HG03097 (cell line): ENCODE data around the gene MACROD2.
"Not testable (repeated sequence)": the region's sequence is repeated elsewhere in the genome, so short reads cannot be mapped to it uniquely, and the experiment has no call there.

Experiments
- ATAC-seq: cut with Tn5 transposase; IDR thresholded peaks from one replicate; pipeline ENCODE4 v1.9.1; 2021; ENCODE audit not compliant: unreplicated experiment, low FRiP score

The MACROD2 gene

DNA sequence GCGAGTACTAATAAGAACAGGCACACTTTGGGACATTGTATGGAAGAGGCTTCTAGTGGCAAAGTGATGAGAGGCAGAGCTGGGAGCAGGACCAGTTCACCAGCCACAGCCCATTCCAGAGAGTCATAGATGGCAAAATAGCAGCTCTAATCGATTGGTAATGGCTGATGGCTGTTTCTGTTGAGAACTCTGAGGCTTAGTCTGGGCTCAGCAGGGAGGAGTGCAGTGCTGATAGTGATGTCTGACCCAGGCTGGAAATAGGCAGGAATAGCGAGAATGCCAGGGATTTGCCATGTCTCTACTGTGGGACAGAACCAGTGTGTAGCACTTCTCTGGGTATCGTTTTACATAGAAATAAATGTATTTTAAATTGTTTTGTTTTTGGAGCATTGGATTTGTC is 962.1 kb downstream of the MACROD2 start:
- ATAC-seq = no peak

DNA sequence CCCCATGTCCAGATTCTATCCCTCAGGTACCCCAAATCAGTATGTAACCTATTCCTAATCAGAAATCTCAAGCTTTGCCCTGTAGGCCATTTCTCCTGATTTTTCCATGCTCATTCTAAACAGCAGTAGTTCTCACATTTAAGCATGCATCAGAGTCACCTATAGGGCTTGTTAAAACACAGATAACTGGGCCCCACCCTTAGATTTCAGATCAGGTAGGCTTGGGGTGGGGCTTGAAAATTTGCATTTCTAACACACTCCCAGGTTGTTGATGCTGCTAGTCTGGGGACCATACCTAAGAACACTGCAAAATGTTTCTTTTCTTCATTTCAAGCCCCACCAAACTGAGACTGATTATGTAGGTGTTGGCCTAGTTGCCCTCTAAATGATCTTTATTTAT is 963.3 kb downstream of the MACROD2 start:
- no peak for ATAC-seq

DNA sequence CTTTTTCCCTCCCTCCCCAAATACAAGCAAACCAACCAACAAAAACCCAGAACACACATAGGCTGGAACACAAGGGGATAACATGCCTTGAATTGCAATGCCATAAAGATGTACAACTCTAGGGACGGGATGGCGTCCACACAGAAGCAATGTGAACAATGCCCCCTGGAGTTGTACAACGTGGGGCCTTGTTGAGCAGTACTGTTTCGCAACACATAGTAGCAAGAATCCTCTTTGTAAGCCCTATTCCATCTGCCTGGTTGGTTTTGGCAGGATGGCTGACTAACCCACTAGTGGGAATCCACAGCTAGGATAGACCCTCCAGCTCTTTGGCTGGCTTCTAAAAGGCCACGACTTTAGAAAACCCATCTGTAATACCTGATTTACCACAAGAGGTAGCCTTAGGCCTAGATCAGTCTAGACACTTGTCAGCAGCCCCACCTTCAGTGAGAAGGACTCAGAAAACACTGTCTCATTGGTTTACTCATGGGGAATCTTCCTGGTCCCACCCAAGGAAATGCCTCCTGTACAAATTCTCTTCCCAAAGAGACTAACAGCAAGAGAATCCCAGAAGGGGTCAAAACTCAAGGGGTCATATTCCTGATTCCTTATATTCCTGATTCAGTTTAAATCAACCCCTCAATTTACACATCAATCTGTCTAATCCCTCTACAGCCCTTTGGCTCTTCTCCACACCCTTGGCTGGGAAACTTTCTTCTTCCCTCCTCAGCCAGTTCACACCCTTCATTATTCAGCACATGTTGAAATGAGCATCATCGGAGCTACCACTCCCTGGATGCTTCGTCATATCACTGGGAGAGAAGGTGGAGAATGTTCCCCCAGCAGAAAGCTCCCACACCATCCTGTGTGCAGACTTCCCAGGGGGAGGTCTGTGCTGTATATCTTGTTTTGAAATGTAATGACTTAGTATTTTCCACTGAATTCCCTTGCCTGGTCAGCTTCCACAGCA is 964.5 kb downstream of the MACROD2 start:
- ATAC-seq = no peak

DNA sequence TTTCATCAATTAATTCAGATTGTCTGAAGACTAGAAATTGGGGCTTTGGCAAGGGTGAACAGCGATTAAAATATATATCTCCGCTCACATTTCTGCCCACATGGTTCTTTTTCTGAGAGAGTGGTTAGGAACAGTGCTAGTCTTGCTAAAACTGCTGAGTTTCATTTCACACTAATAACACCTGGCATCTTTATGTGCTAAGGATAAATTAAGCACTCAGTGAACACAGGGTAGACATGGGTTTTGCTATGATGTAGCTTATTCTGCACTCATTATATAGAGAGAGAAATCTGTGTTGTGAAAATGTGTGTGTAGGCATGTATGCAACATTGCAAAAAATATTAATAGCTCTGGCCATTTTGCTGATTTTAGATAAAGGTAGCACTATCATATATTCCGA is 965.5 kb downstream of the MACROD2 start:
- no peak for ATAC-seq

DNA sequence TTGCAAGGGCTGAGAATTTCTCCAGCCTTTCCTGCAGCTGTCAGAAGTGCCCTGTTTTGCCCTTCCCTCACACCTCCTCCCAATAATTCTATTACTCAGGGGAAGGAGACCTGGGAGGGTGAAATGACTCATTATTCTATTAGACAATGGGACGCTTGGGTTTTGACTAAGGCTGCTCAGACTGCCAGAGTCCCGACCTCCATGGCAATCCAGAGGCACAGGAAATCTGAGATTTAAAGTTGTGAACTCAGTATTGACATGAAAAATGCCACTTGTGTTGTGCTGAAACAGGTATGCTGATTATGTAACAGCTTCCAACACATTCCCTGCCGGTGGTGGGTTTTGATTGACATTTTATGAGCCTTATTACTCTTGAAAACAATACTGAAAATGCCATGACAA is 967.9 kb downstream of the MACROD2 start:
- ATAC-seq = no peak

DNA sequence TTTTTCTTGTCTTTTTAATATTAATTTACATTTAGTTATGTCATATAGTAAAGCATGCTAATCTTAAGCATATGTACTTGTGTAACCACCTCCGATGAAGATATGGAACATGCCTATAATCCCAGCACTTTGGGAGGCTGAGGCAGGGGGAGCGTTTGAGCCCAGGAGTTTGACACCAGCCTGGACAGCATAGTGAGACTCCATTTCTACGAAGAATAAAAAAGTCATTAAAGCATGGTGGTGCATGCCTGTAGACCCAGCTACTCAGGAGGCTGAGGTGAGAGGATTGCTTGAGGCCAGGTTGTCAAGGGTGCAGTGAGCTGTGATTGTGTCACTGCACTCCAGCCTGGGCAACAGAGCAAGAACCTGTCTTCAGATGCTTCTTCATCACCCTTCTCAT is 970.9 kb downstream of the MACROD2 start:
- no peak for ATAC-seq

DNA sequence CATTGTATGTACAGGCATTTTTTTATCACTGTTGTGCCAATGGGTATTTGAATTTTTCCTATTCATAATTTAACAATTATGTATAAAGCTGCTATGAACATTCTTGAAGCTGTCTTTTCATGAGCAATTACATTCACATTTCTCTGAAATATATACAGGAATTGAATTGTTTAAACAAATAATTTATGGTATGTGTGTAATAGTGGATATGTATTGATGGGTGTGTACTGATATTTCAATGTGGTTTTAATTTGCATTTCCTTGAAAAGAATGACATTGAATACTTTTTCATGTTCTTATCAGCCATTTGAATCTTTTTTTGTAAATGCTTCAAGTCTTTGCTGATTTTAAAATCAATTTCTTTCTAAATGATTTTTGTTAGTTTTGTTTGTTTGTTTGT is 971.5 kb downstream of the MACROD2 start:
- no peak for ATAC-seq

DNA sequence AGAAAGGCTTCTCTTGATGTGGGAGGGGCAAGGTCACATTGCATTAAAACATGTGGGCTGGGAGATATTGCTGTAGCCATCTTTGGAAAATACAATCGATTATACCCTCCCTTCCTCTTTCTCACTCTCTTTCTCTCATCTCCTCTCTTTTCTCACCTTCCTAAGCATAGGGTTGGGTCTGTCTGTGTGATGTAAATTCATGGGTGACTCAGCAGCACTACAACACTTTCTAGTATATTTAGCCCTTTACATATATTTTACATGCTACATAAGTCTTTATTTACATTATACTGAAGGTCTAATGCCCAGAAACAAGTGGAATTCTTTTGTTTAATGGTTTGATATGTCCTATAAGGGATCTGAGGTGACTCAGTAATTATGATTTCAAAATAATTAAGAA is 976.9 kb downstream of the MACROD2 start:
- ATAC-seq = no peak

DNA sequence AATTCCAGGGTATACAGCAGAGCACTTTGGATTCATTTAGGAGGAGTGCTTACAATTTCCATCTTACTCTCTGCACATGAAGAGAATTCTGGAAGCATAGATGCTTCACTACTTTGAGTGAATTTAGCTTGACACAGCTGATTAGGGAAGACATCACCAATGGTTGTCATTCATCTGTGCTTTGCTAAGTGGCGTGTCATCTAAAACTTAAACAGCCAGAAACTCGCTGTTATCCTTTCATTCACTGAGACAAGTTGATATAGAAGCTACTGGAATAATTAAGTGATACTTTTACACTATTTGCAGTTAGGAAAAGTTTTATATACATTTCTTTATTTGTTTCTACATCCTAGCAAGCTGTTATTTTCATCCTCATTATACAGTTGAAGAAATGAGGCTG is 977.4 kb downstream of the MACROD2 start:
- ATAC-seq = no peak

DNA sequence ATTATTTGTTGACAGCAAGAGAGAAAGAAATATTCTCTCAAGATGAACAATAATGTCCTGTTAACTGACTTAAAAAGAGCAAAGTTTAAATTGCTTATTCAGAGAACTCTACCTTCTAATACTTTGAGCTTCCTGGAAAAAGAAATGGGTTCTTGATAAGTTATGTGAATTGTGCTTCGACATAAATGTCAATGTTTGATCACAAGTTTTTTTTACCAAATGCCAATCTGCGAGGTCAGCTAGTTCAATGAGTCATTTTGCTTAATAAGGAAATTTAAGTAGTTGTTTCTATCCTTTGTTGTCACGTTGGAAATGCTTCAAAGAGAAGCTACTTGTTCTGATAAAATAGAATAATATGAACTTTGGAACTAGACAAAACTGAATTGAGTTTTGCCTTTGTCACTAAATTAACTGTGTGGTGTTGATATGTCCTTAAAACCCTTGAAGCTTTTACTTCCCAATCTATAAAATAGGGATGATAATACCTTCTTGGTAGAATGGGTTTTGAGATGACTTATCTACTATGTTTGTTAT is 984.2 kb downstream of the MACROD2 start:
- no peak for ATAC-seq

DNA sequence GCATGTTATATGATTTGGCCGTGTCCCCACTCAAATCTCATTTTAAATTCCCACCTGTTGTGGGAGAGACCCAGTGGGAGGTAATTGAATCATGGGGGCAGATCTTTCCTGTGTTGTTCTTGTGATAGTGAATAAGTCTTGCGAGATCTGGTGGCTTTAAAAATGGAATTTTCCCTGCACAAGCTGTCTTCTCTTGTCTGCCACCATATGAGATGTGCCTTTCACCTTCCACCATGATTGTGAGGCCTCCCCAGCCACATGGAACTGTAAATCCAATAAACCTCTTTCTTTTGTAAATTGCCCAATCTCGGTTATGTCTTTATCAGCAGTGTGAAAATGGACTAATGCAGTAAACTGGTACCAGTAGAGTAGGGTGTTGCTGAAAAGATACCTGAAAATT is 986.2 kb downstream of the MACROD2 start:
- not testable (repeated sequence) for ATAC-seq

DNA sequence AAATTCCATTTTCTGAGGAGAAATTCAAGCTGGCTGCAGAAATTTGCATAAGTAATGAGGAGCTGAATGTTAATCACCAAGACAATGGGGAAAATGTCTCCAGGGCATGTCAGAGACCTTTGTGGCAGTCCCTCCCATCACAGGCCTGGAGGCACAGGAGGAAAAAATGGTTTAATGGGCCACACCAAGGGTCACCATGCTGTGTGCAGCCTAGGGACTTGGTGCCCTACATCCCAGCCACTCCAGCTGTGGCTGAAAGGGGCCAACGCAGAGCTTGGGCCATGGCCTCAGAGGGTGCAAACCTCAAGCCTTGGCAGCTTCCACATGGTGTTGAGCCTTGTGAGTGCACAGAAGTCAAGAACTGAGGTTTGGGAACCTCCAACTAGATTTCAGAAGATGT is 987.0 kb downstream of the MACROD2 start:
- ATAC-seq = not testable (repeated sequence)

DNA sequence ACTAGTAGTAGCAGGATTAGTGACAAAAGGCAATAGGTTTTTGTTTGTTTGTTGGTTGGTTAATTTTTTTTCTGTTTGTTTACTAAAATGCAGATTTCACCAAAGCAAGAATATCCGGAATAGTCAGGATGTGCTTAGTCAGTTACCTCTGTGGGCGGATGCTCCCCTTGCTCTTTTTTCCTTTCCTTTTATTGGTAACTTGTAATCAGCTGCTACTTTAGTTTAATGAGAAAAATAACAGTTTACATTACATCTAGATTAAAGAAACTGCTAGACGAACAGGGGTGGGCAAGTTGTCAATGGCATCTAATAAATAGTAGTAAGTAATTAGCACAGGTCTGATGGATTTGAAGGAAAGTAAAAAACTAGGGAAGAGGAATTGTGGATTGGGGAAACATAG is 989.0 kb downstream of the MACROD2 start:
- ATAC-seq = no peak

DNA sequence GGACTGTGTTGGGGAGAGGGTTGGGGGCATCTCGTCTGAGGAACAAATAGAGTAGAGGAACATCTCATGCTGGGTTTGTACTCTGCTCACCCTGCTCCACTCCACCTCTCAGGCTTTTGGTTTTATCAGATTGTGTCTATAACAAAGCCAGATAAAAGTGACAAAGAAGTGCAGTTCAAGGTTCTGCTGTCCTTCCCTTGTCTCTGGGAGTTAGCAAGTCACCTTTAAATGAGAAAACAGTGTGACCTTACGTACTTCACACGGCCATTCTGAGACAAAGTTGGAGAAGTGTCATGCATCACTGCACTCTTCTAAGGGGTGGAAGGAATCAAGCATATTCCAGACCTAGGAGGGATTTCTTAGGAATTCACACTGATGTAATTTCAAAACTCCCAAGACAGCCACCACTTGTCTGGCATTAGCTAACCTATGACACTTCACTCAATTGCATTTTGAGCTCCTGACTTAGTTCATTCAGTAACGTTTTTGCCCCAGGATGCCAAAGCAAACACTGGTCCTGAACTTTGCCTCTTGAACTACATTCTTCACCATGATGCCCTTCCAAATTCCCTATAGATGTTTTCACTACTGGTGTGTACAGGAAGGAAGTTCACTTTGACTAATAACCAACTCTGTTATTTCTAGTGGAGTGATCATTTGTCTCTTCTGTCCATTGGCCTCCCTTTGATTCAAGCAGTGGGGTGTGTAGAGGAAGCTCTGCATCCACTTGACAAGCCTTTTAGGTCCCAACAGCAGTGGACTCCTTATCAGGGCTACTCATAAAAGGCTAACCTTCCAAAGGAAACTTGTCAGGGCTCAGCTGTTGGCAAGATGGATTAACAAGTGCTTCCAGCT is 989.7 kb downstream of the MACROD2 start:
- no peak for ATAC-seq

DNA sequence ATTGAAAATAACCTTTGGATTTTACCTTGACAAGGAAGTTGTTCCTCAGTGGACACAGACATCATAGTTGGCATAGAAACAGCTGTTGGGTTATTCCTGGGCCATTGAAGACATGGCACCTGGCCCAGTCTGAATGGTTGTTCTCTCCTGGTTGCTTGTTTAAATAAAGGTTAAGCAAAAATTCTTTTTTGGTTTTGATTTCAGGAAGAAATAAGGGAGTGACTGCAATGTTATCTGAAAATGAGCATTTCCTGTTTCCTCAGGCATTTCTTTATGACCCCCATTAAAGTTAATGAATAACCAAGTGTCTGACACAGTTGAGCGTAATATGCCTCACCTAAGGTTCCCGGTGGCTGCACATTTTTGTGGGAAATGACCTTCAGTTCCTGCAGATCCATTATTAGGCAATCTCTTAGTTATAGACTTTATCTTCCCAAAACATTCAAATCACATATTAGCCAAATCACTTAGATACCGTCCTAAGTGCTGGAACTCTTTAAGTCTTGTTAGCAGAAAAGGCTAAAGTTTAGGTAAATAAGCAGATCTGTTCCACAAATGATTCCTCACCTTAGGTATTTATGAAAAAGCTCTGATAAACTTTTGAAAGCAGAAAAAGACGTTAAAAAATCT is 990.8 kb downstream of the MACROD2 start:
- ATAC-seq = no peak

DNA sequence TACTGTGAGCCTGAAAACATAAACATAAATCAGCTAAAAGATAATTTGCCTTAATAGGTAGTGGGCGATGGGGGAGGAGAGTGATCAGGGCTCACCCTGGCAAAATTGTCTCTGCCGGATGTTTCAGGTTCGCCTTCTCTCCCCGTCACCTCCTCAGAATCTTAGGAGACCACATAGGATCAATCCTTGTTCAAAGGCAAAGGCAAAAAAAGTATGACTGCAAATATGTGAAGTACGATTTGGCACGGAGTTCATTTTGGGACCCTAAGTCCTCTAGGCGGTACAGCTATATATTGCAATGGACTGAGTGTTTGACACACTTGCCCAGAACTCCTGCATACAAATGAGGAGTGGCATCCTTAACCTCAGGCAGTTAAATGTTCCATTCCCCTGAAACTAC is 991.3 kb downstream of the MACROD2 start:
- no peak for ATAC-seq

DNA sequence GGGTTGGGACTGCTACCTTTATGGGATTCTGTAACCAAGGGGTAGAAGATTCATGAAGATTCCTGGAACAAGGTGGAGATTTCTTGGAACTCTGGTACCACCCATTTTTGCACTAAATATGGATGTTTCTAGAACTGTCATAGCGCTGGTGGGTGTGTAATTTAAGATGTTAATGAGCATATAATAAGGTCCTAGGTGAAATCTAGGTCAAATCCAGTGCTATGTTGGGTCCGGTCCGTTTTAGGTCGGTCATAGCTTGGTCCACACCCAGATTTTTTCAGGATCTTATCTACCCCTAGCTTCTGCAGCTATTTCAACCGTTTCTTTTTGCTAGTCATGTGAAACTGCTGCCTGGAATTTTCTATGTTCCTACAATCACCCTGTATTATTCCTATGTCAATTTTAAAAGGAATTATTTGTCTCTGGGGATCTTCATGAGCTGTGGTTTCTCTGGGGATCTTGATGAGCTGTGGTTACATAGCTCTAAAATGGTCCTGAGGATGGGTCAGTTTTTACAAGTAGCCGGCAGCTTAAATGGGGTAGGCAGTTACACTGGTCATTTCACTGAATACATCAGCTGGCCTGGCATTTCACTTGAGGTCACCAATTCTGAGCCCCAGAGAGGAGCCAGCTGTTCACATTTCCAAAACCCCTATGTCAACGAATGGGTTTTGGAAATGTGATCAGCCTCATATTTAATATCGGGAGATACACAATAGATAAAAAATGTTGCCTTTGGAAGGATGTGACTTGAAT is 994.4 kb downstream of the MACROD2 start:
- ATAC-seq = no peak

DNA sequence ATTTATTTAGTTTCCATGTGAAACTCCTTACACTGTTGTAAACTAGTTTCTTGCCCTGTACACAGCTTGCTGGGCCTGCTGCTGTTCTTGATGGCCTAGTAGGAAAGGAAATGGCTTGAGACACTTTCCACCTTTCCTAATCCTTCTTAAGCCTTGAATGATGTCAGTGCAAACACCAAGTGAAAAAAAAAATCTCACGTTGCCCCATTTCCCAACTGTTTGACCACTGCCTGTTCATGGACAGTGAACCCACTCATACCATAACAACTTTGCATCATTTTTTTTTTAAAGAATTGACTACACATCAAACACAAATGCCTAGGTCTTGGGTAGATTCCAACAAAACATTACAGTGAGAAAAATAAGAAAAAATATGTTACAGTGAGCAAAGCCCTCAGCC is 995.7 kb downstream of the MACROD2 start:
- ATAC-seq = no peak

DNA sequence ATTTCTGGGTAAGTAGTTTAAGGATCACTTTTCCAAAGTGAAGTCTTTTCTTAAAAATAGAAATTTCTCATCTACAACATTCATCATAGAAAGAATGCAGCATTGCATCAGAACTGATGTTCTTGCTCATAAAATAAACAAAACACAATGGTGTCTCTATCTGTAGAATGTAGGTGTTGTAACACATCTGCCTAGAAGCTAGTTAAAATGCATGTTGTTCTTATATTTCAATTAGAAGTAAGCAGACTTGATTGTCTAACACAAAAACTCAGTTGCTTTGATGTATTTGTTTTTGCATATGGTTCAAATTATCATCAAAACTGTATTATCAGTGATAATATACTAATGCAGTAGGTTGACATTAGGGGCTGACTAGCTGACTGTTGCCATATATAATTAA is 996.8 kb downstream of the MACROD2 start:
- ATAC-seq = no peak

DNA sequence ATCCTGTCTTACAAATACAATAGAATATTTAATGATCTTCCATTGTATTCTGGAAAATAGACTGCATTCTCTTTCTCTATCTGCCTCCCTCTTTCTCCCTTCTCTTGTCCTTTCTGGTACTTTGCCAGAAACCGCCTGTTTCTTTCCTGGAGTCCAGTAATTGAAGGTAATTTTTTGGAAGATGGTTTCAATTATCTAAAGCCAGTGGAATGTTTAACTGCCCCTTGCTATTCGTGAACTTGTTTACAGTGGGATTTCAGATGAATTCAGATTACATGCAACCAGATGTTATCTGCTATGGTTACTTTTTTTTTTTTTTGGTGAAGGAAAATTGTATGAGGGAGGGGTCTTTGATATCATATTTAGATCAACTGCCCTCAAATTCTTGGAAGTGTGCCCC is 997.6 kb downstream of the MACROD2 start:
- no peak for ATAC-seq
